Adrenal gland (tissue), 19 donors: Measurements from ENCODE around the gene FASN. TPM values are rescaled to one million over a fixed set of nuclear protein-coding genes. Genes with fewer than 3 reads are reported as not detected.
A peak's percentile ranks its signal among the peaks of the same experiment; 100 is the strongest.

Experiments used
- DNase-seq, 7 donors: peaks; one replicate each; pipeline ENCODE4 v3.0.0-alpha.2; 2019 to 2020
- H3K27ac ChIP-seq, 5 donors: fragments of 200-600 bp; sonication (generic) in 4 of 5; 1 replicate in 3 of 5; 2 replicates in 2 of 5; pipeline versions ENCODE4 v1.5.1 to v1.8.0; 2016 to 2020; ENCODE audit warnings: mild to moderate bottlenecking in 1 of 5
- H3K27me3 ChIP-seq: fragments of 200-600 bp; 2 replicates; pipeline ENCODE4 v1.8.0; 2021
- H3K36me3 ChIP-seq, 2 donors: fragments of 200-600 bp; replicated peaks in 1 of 2; 1 replicate in 1 of 2; 2 replicates in 1 of 2; pipeline versions ENCODE4 v1.5.1 to v1.8.0; 2018 to 2022
- H3K4me1 ChIP-seq, 2 donors: fragments of 200-600 bp; replicated peaks in 1 of 2; 1 replicate in 1 of 2; 2 replicates in 1 of 2; pipeline versions ENCODE4 v1.5.1 to v1.8.0; 2018 to 2021
- H3K4me3 ChIP-seq, 4 donors: fragments of 200-600 bp; sonication (generic) in 3 of 4; one replicate each; pipeline ENCODE4 v1.5.1; 2016 to 2018
- H3K9me3 ChIP-seq, 3 donors: fragments of 200-600 bp; sonication (generic) in 1 of 3; replicated peaks in 1 of 3; 1 replicate in 2 of 3; 2 replicates in 1 of 3; pipeline versions ENCODE4 v1.5.1 to v1.8.0; 2016 to 2021
- POLR2A ChIP-seq, 2 donors: fragments of 450-650 bp; IDR thresholded peaks; one replicate each; pipeline ENCODE4 v1.6.1; 2017; ENCODE audit warnings: antibody characterized with exemption in 2 of 2, mild to moderate bottlenecking in 2 of 2, moderate library complexity in 1 of 2
- WGBS, 4 donors: extraction: QIAGEN DNeasy Blood & Tissue Kit in 2 of 4; methylation state at CpG; one replicate each; pipeline versions ENCODE4 v1.1.5 to v1.1.7; 2013 to 2017; 5-methylcytosine and 5-hydroxymethylcytosine counted together
- intact Hi-C, 2 donors: fragments of 100-400 bp; cut with DNase I; formaldehyde crosslinking; loops; one replicate each; pipeline versions ENCODE4 v1.14.1 to v1.15.0; 2022 to 2023
- long read RNA-seq, 10 donors: library from polyadenylated mRNA in 3 of 10; unstranded in 2 of 10; stranded (forward) in 1 of 10; transcript quantifications; one replicate each; pipeline ENCODE4 v2.0.0 and lab custom pipeline, GENCODE V29; 2021 to 2026
- polyA plus RNA-seq, 3 donors: library from polyadenylated mRNA; stranded (reverse); fragments of 200-250 nt in 2 of 3; fragments of 350-450 nt in 1 of 3; fragmentation: Illumina TruSeq in 1 of 3; extraction: RNeasy Lipid Tissue Mini Kit (QIAGEN cat#74804) in 1 of 3; gene quantifications; one replicate each; pipeline ENCODE4 v1.2.3, GENCODE V29; 2013 to 2014
- total RNA-seq, 9 donors: library from RNA; depleted of rRNA in 4 of 9; stranded (reverse); fragments of >200 nt in 4 of 9; fragments of 120-200 nt in 1 of 9; fragmentation: NEBNext Ultra II Directional in 1 of 9; extraction: Animal tissue kit (Norgen Biotek cat#: 25700) in 1 of 9; gene quantifications; one replicate each; pipeline versions ENCODE4 v1.1.0 to v1.2.4, GENCODE V29; 2013 to 2023
- TF ChIP-seq, protein P1 (sequence below), 6 experiments: fragments of 450-650 bp in 4 of 6; fragments of 200-600 bp in 2 of 6; sonication (generic) in 1 of 6; IDR thresholded peaks; 1 replicate in 5 of 6; 2 replicates in 1 of 6; pipeline versions ENCODE4 v1.5.1 to v1.8.0; 2016 to 2021; ENCODE audit warnings: antibody characterized with exemption in 6 of 6, mild to moderate bottlenecking in 2 of 6, moderate library complexity in 1 of 6
- donor health status: healthy with polysubstance abuse.
- donor health status: Bipolar disorder and iron deficiency.
- donor health status: DM: yes; HTN: yes; CAD: no.
- donor health status: DM: no; HTN: no; CAD: no.
- donor health status: DM: no; HTN: no; CAD: no.
- donor health status: DM: yes; HTN: yes; CAD: no.

Gene FASN
- total RNA-seq (100 to 1,000 TPM in 3 of 9 donors, 10 to 100 TPM in 6; 46.1 to 276 (median 81.8) TPM), polyA plus RNA-seq (100 to 1,000 TPM in 1 of 3 donors, 10 to 100 TPM in 2; 18.9 to 273 (median 59.0) TPM)
- long read RNA-seq, donor 1, full-length matches to known transcripts, result 15 of 20 reads
- long read RNA-seq, donor 1, partial matches to known transcripts, result 5 of 20 reads
- long read RNA-seq, donor 1, other reads (novel, unspliced or antisense), result 0 of 20 reads
- long read RNA-seq, donor 2, transcript FASN-202 (4 exons, 951 nt), result minor isoform, 6 of 38 reads
- long read RNA-seq, donor 2, transcript FASN-205 (2 exons, 857 nt), result major isoform, 7 of 38 reads
- long read RNA-seq, donor 2, partial matches to known transcripts, result 25 of 38 reads
- long read RNA-seq, donor 2, other reads (novel, unspliced or antisense), result 0 of 38 reads
- long read RNA-seq, donor 3, transcript FASN-202 (4 exons, 951 nt), result major isoform, 6 of 16 reads
- long read RNA-seq, donor 3, partial matches to known transcripts, result 8 of 16 reads
- long read RNA-seq, donor 3, other reads (novel, unspliced or antisense), result 0 of 16 reads
- long read RNA-seq, donor 4, partial matches to known transcripts, result 0 of 1 reads
- long read RNA-seq, donor 4, other reads (novel, unspliced or antisense), result 1 of 1 reads
- long read RNA-seq, donor 5, full-length matches to known transcripts, result 4 of 37 reads
- long read RNA-seq, donor 5, partial matches to known transcripts, result 27 of 37 reads
- long read RNA-seq, donor 5, other reads (novel, unspliced or antisense), result 6 of 37 reads
- long read RNA-seq, donor 6, partial matches to known transcripts, result 1 of 4 reads
- long read RNA-seq, donor 6, other reads (novel, unspliced or antisense), result 2 of 4 reads
- long read RNA-seq, donor 7, partial matches to known transcripts, result 13 of 20 reads
- long read RNA-seq, donor 7, other reads (novel, unspliced or antisense), result 0 of 20 reads
- long read RNA-seq, donor 8, full-length matches to known transcripts, result 9 of 39 reads
- long read RNA-seq, donor 8, partial matches to known transcripts, result 30 of 39 reads
- long read RNA-seq, donor 8, other reads (novel, unspliced or antisense), result 0 of 39 reads
- long read RNA-seq, donor 9, partial matches to known transcripts, result 10 of 18 reads
- long read RNA-seq, donor 9, other reads (novel, unspliced or antisense), result 0 of 18 reads
- long read RNA-seq, donor 10, transcript FASN-205 (2 exons, 857 nt), result major isoform, 6 of 40 reads
- long read RNA-seq, donor 10, partial matches to known transcripts, result 30 of 40 reads
- long read RNA-seq, donor 10, other reads (novel, unspliced or antisense), result 0 of 40 reads

DNA sequence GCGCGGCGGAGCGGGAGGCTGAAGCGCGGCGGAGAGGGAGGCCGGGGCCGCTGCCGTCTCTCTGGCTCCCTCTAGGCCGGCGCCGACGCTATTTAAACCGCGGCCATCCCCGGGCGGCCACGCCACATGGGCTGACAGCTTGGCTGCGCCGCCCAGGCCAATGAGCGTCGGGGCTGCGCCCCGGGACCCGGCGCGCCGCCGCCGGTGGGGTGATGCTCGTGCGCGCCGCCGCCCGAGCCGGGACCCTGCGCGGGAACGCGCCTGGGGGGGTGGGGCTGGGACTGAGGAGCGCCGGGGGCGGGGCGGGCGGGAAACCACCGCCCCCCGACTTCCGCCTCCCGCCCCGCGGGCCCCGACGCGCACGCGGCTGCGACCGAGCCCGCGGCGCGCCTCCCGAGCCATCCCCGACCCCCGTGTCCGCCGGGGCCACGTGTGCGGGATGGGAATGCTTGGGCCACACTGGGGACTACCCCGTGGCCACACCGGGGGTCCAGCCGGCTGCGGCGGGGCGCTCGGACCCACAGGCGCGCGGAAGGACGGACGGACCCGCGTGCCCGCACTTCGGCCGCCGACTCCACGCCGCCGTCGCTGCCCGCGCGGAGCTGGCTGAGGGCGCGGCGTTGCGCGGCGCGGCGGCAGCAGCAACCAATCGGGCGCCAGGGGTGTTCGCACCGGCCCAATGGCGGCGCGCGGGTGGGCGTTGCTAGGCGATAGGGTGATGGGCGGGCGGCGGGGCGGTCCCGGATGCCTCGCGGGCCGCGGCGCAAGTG is at the start of gene FASN:
Gene FASN (minus strand): TSS at position 68 of the 770 bp plus-strand sequence. CDS start 1,791 bp downstream, outside the sequence.
- 0 to 1% (median 1%) methylated on average over 26 to 124 of the region's 124 CpGs; no CpG with 5 or more reads in 1 of the 4 donors for WGBS, 4 donors
- TF ChIP-seq POLR2A (IDR thresholded peaks at IDR 0.05), result peak; percentile 99
- TF ChIP-seq, protein P1, sequence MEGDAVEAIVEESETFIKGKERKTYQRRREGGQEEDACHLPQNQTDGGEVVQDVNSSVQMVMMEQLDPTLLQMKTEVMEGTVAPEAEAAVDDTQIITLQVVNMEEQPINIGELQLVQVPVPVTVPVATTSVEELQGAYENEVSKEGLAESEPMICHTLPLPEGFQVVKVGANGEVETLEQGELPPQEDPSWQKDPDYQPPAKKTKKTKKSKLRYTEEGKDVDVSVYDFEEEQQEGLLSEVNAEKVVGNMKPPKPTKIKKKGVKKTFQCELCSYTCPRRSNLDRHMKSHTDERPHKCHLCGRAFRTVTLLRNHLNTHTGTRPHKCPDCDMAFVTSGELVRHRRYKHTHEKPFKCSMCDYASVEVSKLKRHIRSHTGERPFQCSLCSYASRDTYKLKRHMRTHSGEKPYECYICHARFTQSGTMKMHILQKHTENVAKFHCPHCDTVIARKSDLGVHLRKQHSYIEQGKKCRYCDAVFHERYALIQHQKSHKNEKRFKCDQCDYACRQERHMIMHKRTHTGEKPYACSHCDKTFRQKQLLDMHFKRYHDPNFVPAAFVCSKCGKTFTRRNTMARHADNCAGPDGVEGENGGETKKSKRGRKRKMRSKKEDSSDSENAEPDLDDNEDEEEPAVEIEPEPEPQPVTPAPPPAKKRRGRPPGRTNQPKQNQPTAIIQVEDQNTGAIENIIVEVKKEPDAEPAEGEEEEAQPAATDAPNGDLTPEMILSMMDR (IDR thresholded peaks at IDR 0.05), result peak in 3 of 6 experiments; percentile 28 to 53 (median 45)
- H3K27me3 ChIP-seq, result no peaks in the 10 kb centered on the region
- DNase-seq, result peak; percentile 95 to 97 (median 96)
- no peaks in the 10 kb centered on the region for H3K9me3 ChIP-seq
- H3K36me3 ChIP-seq, result peaks cover 0 to 24% of the 10 kb centered on the region in 2 donors
- intact Hi-C loops, result loop anchor here in 1 of 2 donors (5.0 kb wide), 1 partner anchor 54 kb away; no protein-coding TSS in a partner anchor
- peak within 1 kb of the TSS; percentile 86 to 100 (median 94) for H3K27ac ChIP-seq
- peaks cover 23 to 36% of the 10 kb centered on the region in 2 donors for H3K4me1 ChIP-seq
- peak within 1 kb of the TSS; percentile 40 to 86 (median 66) for H3K4me3 ChIP-seq

DNA sequence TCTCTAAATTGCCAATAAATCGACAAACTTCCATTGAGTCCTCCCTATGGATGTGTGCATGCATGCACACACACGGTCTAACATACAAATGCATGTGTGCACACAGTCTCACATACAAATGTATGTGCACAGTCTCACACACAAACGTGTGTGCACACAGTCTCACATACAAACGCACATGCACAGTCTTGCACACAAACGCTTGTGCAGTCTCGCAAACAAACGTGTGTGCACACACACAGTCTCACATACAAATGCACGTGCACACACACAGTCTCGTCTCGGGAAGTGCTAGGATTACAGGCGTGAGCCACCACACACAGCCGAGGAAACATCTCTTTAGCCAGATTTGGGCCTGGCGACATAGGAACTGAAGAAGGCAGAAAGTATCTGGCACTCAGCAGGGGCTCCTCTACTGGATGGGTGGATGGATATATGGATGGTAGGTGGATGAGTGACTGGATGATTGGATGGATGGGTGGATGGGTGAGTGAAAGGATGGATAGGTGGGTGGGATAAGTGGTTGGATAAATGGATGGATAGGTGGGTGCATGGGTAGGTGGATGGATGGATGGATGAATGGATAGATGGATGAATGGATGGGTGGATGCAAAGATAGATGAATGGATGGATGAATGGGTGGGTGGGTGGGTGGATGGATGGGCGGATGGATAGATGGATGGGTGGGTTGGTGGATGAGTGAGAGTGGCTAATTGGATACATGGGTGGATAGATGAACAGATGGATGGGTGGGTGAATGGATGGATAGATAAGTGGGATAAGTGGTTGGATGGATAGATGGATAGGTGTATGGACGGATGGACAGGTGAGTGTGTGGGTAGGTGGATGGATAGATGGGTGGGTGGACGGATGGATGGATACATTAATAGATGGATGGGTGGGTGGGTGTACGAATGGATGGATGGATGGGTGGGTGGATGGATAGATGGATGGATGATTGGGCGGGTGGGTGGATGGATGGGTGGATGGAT is 48.9 kb upstream of the FASN start:
- intact Hi-C loops, result no loop called here
- no peaks in the 10 kb centered on the region for H3K4me1 ChIP-seq
- DNase-seq, result no peak
- H3K27me3 ChIP-seq, result no peaks in the 10 kb centered on the region
- TF ChIP-seq, protein P1 (IDR thresholded peaks at IDR 0.05), result no peak
- no peak for TF ChIP-seq POLR2A (IDR thresholded peaks at IDR 0.05)
- H3K9me3 ChIP-seq, result no peaks in the 10 kb centered on the region
- WGBS, 4 donors, result 88 to 92% (median 89%) methylated on average over 18 of the region's 18 CpGs
- no peak overlapping the region for H3K27ac ChIP-seq
- H3K4me3 ChIP-seq, result no peak overlapping the region
- H3K36me3 ChIP-seq, result no peaks in the 10 kb centered on the region

DNA sequence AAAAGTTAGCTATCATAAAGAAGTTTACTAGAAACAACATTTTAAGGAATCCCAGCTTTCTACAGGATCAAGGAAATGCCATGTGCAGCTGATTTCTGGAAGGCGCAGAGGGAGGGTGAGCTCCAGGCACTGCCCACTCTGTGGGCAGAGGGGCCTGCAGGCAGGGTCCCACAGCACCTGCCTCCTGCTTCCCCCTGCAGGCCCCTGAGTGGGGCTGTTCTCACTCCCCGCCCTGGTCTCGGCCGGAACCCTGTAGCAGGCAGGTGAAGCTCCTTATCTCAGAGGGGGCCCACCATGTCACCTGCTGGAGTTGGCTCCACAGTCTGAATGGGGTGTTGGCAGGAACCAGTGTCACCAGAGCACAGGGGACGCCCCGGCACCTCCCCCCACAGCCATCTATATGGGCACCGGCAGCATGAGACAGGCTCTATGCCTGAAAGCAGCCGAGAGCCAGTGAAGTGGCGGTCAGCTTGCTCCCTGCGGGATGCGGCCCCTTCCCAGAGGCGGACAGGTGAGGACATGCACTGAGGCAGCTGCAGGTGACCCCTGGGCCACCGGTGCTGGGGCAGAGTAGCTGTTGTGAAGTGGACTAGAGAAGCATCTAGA is 47.6 kb upstream of the FASN start:
- H3K9me3 ChIP-seq, result no peaks in the 10 kb centered on the region
- H3K4me1 ChIP-seq, result no peaks in the 10 kb centered on the region
- H3K27ac ChIP-seq, result no peak overlapping the region
- H3K36me3 ChIP-seq, result no peaks in the 10 kb centered on the region
- intact Hi-C loops, result no loop called here
- no peaks in the 10 kb centered on the region for H3K27me3 ChIP-seq
- H3K4me3 ChIP-seq, result no peak overlapping the region
- no peak for DNase-seq
- TF ChIP-seq, protein P1 (IDR thresholded peaks at IDR 0.05), result no peak
- TF ChIP-seq POLR2A (IDR thresholded peaks at IDR 0.05), result no peak
- WGBS, 4 donors, result 96 to 100% (median 97%) methylated on average over 5 to 13 of the region's 13 CpGs
